DMS153 (cell line): ENCODE results near the gene ARAP2.
A peak's percentile ranks its signal among the peaks of the same experiment; 100 is the strongest.

ENCODE experiments used
- DNase-seq: peaks from one replicate; lab custom pipeline; 2025; lab: John Stamatoyannopoulos, UW

ARAP2 gene

GRCh38 chr4:36099509-36099908, 144.8 kb downstream of the ARAP2 start:
- DNase-seq: no peak

- DNase-seq: no peak
These were observed 149.3 kb downstream of the ARAP2 start for GRCh38 chr4:36094995-36095394.

- DNase-seq: no peak
These were observed 152.3 kb downstream of the ARAP2 start for GRCh38 chr4:36091997-36092396.

- DNase-seq: peak; percentile 24
These were observed 155.8 kb downstream of the ARAP2 start for GRCh38 chr4:36088542-36088941.

- DNase-seq: no peak
These were observed 158.0 kb downstream of the ARAP2 start for GRCh38 chr4:36086261-36086786.

- DNase-seq: no peak
These were observed 161.5 kb downstream of the ARAP2 start for GRCh38 chr4:36082817-36083216.

- no peak for DNase-seq
These were observed 163.1 kb downstream of the ARAP2 start for GRCh38 chr4:36081185-36081584.

GRCh38 chr4:36079666-36080065, 164.6 kb downstream of the ARAP2 start:
- no peak for DNase-seq

GRCh38 chr4:36078319-36078718, 166.0 kb downstream of the ARAP2 start:
- no peak for DNase-seq

GRCh38 chr4:36072529-36072928, 171.8 kb downstream of the ARAP2 start:
- no peak for DNase-seq

GRCh38 chr4:36067116-36067515, 177.2 kb downstream of the ARAP2 start:
- DNase-seq: no peak

GRCh38 chr4:36065274-36065871, 178.9 kb downstream of the ARAP2 start:
- no peak for DNase-seq

- no peak for DNase-seq
These were observed 180.2 kb downstream of the ARAP2 start for GRCh38 chr4:36064117-36064516.

GRCh38 chr4:36056136-36056535, 188.2 kb downstream of the ARAP2 start:
- no peak for DNase-seq

- no peak for DNase-seq
These were observed 189.5 kb downstream of the ARAP2 start for GRCh38 chr4:36054694-36055422.

GRCh38 chr4:36053930-36054329, 190.4 kb downstream of the ARAP2 start:
- no peak for DNase-seq

- DNase-seq: no peak
These were observed 192.7 kb downstream of the ARAP2 start for GRCh38 chr4:36051634-36052033.

GRCh38 chr4:36046026-36046425, 198.3 kb downstream of the ARAP2 start:
- no peak for DNase-seq

- DNase-seq: no peak
These were observed 200.4 kb downstream of the ARAP2 start for GRCh38 chr4:36043901-36044300.

- DNase-seq: no peak
These were observed 201.1 kb downstream of the ARAP2 start for GRCh38 chr4:36043241-36043640.

- DNase-seq: no peak
These were observed 202.0 kb downstream of the ARAP2 start for GRCh38 chr4:36042122-36042970.

GRCh38 chr4:36041340-36041739, 203.0 kb downstream of the ARAP2 start:
- DNase-seq: no peak

- DNase-seq: no peak
These were observed 205.3 kb downstream of the ARAP2 start for GRCh38 chr4:36039026-36039425.
